Large intestine (tissue), 3 donors: ENCODE measurements around the gene MACC1. TPM values are rescaled to one million over a fixed set of nuclear protein-coding genes. Genes with fewer than 3 reads are reported as not detected.

Source experiments
- DNase-seq, 2 donors: peaks; one replicate each; pipeline versions ENCODE4 v3.0.0 to v3.0.0-alpha.2; 2013
- H3K27ac ChIP-seq: one replicate; pipeline ENCODE4 v1.5.1; 2013; ENCODE audit warnings: low read length
- H3K27me3 ChIP-seq: 2 replicates; pipeline ENCODE4 v1.6.1; 2013; ENCODE audit warnings: low read length; ENCODE audit not compliant: control insufficient read depth, insufficient read depth
- H3K36me3 ChIP-seq: 2 replicates; pipeline ENCODE4 v1.6.1; 2013; ENCODE audit warnings: low read length; ENCODE audit not compliant: control insufficient read depth, insufficient read depth
- H3K4me1 ChIP-seq: one replicate; pipeline ENCODE4 v1.6.1; 2013; ENCODE audit warnings: low read length; ENCODE audit not compliant: control insufficient read depth, insufficient read depth
- H3K4me3 ChIP-seq: one replicate; pipeline ENCODE4 v1.5.1; 2013; ENCODE audit warnings: low read length
- H3K9me3 ChIP-seq: one replicate; pipeline ENCODE4 v1.6.1; 2013; ENCODE audit warnings: mild to moderate bottlenecking, low read depth, low read length, moderate library complexity; ENCODE audit not compliant: control insufficient read depth
- WGBS: methylation state at CpG from one replicate; pipeline ENCODE4 v1.1.5; 2013; ENCODE audit warnings: low lambda C conversion rate; ENCODE audit not compliant: insufficient coverage; 5-methylcytosine and 5-hydroxymethylcytosine counted together
- polyA plus RNA-seq: library from polyadenylated mRNA; unstranded; fragments of 120-200 nt; gene quantifications from one replicate; pipeline ENCODE4 v1.2.1, GENCODE V29; 2013

The MACC1 gene
- polyA plus RNA-seq, 1 donor, result 50.2 TPM

GRCh38 chr7:20241194-20241910 is 24.2 kb upstream of the MACC1 start:
- peak in 1 of 2 donors; percentile 50 for DNase-seq
- no CpG with 5 or more reads among the region's 3 CpGs for WGBS
- H3K4me3 ChIP-seq, result no peak overlapping the region
- H3K27ac ChIP-seq, result no peak overlapping the region
- H3K9me3 ChIP-seq, result no peaks in the 10 kb centered on the region
- H3K4me1 ChIP-seq, result no peaks in the 10 kb centered on the region
- H3K27me3 ChIP-seq, result no peaks in the 10 kb centered on the region
- no peaks in the 10 kb centered on the region for H3K36me3 ChIP-seq

DNA sequence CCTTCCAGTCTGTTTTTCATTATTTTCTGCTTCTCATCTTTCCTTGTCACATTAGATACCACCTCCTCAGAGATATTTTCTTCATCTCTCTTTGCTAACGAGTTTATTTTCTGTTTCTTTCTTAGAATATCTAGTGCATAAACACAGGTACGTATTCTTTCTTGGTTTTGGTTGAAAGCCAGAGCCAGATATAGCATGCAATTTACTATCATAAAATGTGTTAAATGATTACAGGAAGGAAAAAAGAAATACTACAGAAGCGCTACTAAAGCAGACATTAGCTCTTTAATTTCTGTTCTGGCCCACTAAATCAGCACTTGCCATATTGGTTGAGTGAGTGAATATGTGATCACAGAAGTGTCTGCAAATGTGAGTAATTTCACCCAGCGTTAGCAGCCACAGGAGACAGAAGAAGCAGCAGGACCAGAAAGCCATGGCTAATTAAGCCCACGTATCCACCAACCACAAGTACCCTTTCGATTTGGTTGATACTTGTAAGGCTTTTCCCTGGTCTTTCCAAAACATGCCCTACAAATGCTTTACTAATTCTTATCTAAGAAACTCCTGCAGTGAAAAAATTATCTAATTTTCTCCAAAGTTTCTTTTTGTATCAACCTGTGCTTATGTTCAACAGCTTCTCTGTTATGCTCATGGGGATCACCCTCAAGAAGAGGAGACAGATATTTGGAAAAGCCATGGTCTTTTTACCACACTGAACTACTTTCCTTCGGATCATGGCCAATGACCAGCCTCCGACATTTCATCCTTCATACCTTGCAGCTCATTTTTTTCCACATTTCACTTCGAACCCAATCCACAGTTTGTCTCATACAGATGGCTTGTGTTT is 23.1 kb upstream of the MACC1 start:
- H3K9me3 ChIP-seq, result no peaks in the 10 kb centered on the region
- DNase-seq, result no peak
- H3K27ac ChIP-seq, result no peak overlapping the region
- no peaks in the 10 kb centered on the region for H3K27me3 ChIP-seq
- 67% methylated on average over 3 of the region's 9 CpGs for WGBS
- no peaks in the 10 kb centered on the region for H3K4me1 ChIP-seq
- H3K36me3 ChIP-seq, result no peaks in the 10 kb centered on the region
- no peak overlapping the region for H3K4me3 ChIP-seq

DNA sequence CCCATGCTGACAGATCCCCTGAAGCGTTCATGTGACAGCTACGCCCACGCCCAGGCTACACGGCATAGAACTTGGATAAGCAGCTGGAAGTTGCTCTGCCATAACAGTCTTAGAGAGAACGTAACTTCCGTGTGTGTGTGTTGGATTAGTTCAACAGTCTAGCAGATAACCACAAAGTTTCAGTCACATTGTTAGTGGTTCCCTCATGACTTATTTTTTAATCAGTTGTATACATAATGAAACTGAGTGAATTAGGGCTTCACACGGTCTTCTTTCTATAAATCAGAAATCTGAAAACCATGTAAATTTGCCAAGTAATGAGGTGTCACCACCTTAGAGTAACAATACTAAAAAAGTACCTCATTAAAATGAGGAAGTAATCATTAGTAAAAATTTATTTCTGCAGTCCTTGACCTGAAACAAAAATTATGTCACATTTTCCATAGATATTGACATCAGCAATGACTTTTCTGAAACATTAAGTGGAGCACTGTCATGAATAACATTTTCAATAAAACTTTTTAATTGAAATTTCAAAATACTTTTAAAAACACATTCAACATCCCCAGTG is 21.7 kb upstream of the MACC1 start:
- H3K4me3 ChIP-seq, result no peak overlapping the region
- peak overlapping the region; percentile 0 for H3K27ac ChIP-seq
- no peaks in the 10 kb centered on the region for H3K27me3 ChIP-seq
- peak; percentile 55 to 84 for DNase-seq
- no peaks in the 10 kb centered on the region for H3K4me1 ChIP-seq
- no CpG with 5 or more reads among the region's 7 CpGs for WGBS
- H3K36me3 ChIP-seq, result no peaks in the 10 kb centered on the region
- H3K9me3 ChIP-seq, result no peaks in the 10 kb centered on the region

DNA sequence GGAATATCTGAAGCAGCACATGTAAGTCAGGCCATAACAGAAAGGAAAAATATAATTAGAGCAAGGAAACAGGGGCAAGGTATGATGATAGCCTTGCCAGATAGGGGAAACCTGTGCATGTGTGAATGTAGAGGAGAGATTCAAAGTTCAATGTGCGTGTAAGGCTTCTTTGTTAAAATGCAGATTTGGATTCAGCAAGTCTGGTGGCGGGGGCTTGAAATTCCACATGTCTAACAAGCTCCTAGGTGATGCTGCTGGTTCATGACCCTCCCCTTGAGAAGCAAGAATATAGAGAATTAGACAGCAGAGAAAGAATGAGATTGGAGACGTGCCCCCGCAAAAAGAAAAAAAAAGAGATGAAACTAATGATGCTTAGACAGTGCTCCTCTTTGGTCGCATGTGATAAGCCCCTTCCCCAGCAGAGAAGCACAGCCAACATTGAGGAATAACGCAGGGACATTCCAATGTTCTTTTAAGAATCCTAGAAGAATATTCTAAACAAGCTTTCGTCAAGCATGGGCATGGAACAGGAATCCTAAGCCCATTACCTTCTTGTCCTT is 21.1 kb upstream of the MACC1 start:
- H3K27ac ChIP-seq, result peak overlapping the region; percentile 0
- 80% methylated on average over 2 of the region's 7 CpGs for WGBS
- DNase-seq, result peak in 1 of 2 donors; percentile 62
- no peak overlapping the region for H3K4me3 ChIP-seq
- H3K4me1 ChIP-seq, result no peaks in the 10 kb centered on the region
- H3K36me3 ChIP-seq, result no peaks in the 10 kb centered on the region
- no peaks in the 10 kb centered on the region for H3K27me3 ChIP-seq
- no peaks in the 10 kb centered on the region for H3K9me3 ChIP-seq

DNA sequence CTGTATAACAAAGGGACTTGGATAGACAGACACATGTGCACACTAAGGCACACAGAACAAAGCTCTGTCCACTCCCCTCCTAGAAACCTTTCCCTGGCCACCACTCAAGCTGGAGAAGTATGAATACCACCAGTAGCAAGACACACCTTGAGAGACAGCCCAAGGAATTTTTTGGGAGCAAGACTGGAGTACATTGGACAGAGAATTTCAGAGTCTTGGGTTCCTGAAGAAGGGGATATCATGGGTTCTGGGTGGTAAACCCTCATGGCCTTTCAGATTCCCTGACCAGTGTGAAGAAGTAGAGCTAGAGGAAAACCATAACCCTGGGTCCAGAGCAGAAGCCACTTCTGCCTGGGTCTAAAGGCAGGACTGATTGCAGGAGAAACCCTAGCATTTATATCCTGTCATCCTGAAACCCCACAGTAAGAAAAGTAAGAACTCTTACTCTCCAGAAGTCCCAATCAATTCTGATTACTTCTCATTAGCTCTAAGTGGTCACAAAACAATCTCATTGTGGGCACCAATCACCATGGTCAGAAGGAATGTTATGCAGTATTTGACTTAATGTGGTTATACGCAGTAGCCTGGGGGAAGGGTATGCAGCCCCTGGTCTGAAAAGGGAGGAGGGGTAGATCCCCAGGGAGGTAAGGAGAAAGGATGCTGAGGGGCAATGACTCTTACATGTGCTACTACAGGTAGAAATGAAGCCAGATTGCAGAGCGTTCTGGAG is 20.4 kb upstream of the MACC1 start:
- Histone ChIP-seq H3K4me3 (no peak overlapping the region), H3K9me3 (no peaks in the 10 kb centered on the region), H3K27me3 (no peaks in the 10 kb centered on the region), H3K4me1 (no peaks in the 10 kb centered on the region), H3K36me3 (no peaks in the 10 kb centered on the region), H3K27ac (no peak overlapping the region)
- WGBS, result 50% methylated on average over 1 of the region's 2 CpGs
- DNase-seq, result no peak

DNA sequence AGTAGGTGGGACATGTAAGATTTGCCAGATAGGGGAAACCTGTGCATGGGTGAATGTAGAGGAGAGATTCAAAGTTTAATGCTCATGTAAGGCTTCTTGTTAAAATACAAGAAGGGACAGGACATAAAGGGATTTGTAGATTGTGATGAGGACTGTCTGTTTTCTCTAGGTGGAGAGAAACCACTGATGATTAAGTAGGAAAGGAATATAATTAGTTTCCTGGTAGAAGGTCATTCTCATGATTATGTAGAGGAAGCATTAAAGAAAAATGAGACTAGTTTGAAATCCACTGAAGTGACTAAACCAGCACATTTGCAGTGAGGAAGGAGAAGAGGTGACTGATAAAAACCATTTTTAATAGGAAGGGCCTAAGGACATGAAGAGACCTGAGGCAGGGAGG is 19.6 kb upstream of the MACC1 start:
- Histone ChIP-seq H3K27ac (no peak overlapping the region), H3K4me3 (no peak overlapping the region), H3K9me3 (no peaks in the 10 kb centered on the region), H3K4me1 (no peaks in the 10 kb centered on the region), H3K27me3 (no peaks in the 10 kb centered on the region), H3K36me3 (no peaks in the 10 kb centered on the region)
- DNase-seq, result no peak

- Histone ChIP-seq H3K27me3 (no peaks in the 10 kb centered on the region), H3K27ac (no peak overlapping the region), H3K4me1 (no peaks in the 10 kb centered on the region), H3K36me3 (no peaks in the 10 kb centered on the region), H3K9me3 (no peaks in the 10 kb centered on the region), H3K4me3 (no peak overlapping the region)
- no peak for DNase-seq
- WGBS, result 100% methylated on average over 3 of the region's 6 CpGs
Measured at GRCh38 chr7:20236043-20236442, 18.9 kb upstream of the MACC1 start.

DNA sequence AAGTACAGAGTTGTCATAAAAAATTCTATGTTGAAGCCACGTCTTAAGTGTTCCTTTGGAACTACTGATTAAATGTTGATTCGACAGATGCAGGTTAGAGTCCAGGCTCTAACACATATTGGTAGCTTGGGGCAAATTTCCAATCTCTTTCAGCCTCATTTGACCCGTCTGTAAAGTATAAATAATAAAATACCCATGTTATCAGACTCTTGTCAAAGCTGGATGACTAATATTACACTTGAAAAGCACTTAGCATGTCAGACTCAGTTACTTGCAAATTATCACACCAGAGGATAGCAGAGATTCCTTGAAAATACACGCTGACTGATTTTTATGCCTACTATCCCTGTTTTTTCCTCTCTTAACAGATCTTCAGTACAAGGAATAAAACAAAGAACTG is 18.1 kb upstream of the MACC1 start:
- DNase-seq, result peak; percentile 43 to 76
- peak overlapping the region; percentile 22 for H3K27ac ChIP-seq
- H3K36me3 ChIP-seq, result no peaks in the 10 kb centered on the region
- H3K4me1 ChIP-seq, result no peaks in the 10 kb centered on the region
- no peaks in the 10 kb centered on the region for H3K27me3 ChIP-seq
- H3K9me3 ChIP-seq, result no peaks in the 10 kb centered on the region
- no CpG with 5 or more reads among the region's 4 CpGs for WGBS
- H3K4me3 ChIP-seq, result no peak overlapping the region

DNA sequence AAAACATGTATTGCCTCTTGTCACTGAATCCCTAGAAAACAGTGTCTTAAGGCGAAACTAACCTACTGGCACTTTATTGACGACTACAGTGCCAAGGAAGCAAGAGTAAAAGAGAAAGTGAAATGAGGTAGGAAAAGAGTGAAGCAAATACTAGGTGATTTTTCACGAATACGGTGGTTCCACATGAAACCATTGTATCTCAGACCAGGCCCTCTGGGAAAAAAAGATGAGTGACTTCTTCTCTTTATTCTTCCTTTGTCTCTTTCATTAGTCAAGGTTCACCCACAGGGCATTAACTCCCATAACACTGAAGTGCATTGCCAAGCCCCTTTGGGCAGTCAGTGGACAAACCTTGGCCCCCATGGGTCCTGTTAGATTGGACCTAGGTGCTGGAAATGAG is 16.2 kb upstream of the MACC1 start:
- no peak for DNase-seq
- Histone ChIP-seq H3K36me3 (no peaks in the 10 kb centered on the region), H3K4me1 (no peaks in the 10 kb centered on the region), H3K27me3 (no peaks in the 10 kb centered on the region), H3K27ac (no peak overlapping the region), H3K4me3 (no peak overlapping the region), H3K9me3 (no peaks in the 10 kb centered on the region)
- whole genome bisulfite sequencing, result 100% methylated on average over 4 of the region's 4 CpGs

GRCh38 chr7:20232848-20233247 is 15.7 kb upstream of the MACC1 start:
- H3K4me1 ChIP-seq, result no peaks in the 10 kb centered on the region
- no peak overlapping the region for H3K4me3 ChIP-seq
- H3K27me3 ChIP-seq, result no peaks in the 10 kb centered on the region
- H3K9me3 ChIP-seq, result no peaks in the 10 kb centered on the region
- DNase-seq, result no peak
- H3K36me3 ChIP-seq, result no peaks in the 10 kb centered on the region
- H3K27ac ChIP-seq, result no peak overlapping the region
- WGBS, result no CpG with 5 or more reads among the region's 1 CpG
